HG02678 (cell line): Measurements from ENCODE around the gene IL36A.
A peak's percentile ranks its signal among the peaks of the same experiment; 100 is the strongest.

Experiments
- ATAC-seq: cut with Tn5 transposase; IDR thresholded peaks from one replicate; pipeline ENCODE4 v1.9.1; 2021; ENCODE audit warnings: mild to moderate bottlenecking, moderate library complexity; ENCODE audit not compliant: unreplicated experiment

The IL36A gene, protein sequence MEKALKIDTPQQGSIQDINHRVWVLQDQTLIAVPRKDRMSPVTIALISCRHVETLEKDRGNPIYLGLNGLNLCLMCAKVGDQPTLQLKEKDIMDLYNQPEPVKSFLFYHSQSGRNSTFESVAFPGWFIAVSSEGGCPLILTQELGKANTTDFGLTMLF

DNA sequence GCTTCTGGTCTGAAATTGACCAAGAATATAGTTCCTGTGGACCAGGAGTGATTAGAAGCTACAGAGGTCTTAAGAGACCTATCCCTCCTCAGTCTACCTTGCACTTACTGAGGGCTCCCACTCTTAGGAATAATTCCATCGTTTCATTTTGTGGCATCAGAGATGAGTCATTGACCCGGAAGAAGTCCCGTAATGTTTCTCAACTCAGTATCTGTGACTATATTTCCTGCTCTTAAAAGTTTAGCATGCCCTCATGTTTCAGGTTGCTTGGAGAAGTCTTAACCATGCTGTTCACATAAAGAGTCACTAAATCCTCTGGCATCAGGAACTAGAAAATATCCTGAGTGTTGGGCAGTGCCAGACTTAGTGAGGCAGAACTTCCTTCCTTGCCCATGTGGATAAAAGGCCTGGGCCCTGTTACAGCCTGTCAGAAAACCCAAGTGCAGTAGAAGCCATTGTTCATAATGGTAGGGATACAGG is at the start of gene IL36A:
Gene IL36A, plus strand, starts transcription at position 430 of the 480 bp plus-strand sequence. CDS start 413 bp downstream, outside the sequence.
- no peak for ATAC-seq

DNA sequence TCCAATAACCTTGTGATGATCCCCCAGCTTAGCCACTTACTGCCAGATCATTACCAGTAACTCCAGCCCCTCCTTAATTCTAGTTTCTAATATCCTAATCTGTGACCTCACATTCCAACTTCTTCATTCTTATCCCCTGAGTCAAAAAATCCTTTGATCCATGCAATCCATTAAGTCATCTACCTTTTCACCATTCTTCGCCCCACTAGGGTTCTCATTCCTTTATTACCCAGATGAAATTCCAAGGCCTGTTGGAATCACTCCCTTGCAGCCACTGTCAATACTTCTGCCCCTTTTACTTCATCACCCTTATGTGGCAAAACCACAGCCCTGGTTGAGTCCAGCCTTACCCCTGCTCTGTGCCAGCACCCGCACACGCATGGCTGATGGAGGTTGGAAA is 47.7 kb upstream of the IL36A start:
- no peak for ATAC-seq

DNA sequence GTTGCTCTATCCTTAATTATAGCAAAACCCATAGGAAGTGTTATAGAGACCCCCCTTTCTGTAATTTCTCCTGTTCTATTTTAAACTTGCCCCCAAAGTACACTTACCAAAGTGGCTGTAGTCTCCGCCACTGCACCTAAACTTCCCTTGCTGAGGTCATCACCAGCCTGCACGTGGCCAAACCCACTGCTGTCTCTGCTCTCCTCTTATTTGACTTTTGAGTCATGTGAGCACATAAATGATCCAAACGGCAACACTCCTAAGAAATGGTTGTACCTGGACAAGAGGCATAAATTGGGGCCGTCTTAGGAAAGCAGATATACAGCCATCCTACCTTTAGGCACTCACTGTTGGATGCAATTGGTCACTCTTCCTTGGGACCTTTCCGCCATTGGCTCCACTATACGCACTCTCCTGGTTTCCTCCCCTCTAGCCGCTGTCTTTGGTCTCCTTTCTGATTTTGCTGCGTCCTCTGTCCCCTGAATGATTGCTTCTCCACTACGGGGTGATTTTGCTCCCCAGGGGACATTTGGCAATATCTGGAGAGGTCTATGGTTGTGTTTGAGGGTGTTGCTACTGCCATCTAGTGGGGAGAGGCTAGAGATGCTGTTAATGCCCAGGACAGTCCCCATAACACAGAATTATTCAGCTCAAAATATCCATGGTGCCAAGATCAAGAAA is 46.7 kb upstream of the IL36A start:
- ATAC-seq, result peak; percentile 52

DNA sequence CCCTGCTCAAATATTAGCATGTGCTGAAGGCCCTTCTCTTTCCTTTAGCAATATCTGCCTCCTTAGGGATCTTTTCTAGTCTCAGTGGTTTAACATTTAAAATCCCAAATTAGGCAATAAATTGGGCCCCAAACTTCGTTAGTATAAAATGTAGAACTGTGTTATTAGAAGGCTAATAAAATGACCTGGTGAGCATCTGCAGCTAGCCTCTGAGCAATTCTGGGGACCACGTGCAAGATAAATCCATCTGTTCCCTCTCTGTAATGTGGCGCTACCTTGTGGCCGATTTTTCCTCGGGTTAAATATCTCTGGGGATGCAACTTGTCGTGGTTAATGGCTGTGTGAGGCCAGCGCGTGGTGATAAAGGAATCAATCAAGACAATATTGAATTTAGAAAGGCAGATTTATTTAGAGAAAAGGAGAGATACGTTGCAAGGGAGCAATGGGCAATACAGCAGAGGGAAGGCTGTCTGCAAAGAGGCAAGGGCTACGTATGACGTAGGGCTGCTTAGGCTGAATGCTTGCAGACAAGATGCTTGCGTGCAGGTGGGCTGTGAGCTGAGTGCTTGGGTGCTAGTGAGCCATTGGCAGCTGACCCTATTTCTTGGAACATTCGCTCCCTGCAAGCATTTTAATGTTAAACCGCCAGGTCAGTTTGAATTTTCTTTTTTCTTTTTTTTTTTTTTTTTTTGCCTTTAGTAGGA is 46.0 kb upstream of the IL36A start:
- ATAC-seq, result no peak

DNA sequence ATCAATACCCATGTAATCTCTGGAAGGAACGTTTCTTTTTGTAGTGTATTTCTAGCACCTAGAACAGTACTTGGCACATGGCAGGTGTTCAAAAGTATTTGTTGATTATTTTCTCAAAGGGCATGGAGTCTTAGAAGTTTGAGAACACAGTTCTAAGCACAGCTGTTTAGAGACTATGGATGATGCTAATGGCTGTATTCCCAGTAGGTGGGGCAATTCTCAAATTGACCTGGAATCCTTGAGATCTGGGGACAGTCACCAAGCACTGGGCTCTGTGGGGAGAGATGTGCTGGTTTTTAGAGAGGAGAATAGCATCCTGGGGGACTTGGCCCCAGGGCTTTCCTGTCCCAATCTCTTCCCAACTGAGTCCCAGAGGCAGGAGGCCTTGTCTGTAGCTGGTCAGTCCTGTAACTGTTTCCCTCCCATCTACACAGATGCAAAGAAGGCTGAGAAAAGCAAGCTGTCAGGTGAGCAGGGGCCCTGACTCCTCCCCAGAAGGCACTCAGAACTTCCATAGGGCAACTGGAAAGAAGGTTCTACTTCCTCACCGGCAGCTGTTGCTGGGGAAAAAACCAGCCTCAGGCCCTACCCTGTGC is 44.9 kb upstream of the IL36A start:
- ATAC-seq, result no peak

DNA sequence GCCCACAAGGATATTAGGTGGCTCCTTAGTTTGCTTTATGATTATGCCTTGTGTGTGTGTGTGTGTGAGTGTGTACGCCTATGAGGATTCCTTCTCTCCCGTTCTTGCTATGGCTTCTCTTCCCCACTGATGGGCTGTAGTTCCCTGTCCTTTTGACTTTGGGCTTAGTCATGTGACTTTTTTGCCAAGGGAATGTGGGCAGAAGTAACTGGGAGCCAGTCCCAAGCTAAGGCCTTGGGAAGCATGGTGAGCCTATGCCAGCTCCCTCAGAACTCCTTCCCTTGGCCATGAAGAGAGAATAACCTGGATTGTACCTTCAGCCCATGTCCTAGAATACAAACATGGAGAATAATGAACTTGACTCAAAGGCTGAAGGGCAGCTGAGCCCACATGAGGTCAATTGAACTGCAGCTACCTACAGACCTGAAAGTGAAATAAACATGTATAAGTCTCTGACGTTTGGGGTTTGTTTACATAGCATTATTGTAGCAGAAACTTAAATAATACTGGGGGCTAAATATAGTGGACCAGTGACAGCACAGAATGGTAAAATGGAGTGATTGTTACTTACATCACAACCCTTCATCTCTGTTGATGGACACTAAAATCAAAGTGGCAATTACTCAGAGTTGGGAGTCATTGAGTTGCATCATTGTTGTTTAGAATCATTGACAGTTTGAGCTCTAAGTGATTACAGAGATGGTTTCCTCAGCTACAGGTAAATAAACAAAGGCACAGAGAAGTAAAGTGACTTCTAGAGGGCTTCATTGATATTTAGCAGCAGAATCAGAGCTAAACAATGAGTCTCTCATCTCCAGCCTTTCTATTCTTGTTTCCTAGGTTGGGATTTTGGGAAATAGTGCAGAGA is 42.7 kb upstream of the IL36A start:
- no peak for ATAC-seq

DNA sequence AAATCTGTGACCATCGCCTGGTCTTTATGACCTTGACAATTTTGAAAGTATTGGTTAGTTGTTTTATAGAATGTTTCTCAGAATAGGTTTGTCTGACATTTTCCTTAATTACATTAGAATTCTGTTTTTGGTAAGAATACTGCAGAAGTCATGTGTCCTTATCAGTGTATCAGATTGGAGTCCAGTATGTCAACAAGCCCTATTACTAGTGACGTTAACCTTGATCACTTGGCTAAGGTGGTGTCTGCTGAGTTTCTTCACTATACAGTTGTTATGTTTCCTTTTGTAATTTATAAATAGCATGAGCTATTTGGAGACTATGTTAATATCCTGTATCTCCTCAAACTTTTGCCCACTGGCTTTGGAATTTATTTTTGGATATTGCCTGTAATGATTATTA is 38.2 kb upstream of the IL36A start:
- no peak for ATAC-seq

DNA sequence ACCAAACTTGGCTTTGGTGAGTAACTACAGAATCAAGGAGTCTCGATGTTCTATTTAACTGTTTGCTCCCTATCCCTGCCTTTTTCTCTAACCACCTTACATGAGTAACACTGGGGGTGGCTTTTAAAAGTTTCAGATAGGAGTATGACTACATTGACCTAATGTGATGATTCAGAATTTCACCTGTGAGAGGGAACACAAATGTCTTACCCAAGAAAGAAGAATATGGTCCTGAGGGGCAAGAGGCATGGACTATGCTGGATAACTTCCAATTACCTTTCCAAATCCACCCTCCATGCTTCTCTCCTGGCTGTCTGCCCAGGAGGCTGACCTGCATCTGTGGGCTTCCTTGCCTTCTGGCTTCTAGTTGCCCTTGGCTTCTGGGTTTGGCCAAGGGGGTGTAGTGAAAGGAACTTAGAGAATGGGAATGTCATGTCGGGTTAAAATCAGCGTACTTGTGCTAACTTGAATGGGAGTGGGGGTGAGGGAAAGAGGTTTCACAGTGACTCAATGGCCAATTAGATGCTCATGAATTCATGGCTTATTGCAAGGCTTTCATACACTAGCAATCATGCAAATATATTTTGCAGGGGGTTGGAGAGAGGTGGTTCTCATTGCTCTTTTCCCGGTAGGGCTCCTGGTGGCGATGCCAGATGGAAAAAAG is 32.7 kb upstream of the IL36A start:
- ATAC-seq, result no peak

DNA sequence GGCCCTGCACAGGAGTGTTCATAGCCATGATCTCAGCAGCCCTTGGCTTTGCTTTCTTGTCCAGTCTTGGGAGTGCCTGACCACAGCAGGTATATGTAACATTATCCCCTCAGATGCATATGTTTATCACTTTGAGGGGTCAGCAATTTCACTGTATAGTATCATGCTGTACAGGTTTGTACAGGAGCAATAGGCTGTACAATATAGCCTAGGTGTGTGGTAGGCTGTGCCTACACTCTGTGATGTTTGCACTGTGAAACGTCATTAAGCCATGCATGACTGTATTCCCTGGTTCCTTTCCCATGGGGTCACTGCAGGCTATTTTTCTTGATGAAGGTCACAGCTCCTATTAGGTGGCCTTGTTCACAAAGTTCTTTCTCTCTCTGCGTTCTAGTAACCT is 32.1 kb upstream of the IL36A start:
- ATAC-seq, result no peak

DNA sequence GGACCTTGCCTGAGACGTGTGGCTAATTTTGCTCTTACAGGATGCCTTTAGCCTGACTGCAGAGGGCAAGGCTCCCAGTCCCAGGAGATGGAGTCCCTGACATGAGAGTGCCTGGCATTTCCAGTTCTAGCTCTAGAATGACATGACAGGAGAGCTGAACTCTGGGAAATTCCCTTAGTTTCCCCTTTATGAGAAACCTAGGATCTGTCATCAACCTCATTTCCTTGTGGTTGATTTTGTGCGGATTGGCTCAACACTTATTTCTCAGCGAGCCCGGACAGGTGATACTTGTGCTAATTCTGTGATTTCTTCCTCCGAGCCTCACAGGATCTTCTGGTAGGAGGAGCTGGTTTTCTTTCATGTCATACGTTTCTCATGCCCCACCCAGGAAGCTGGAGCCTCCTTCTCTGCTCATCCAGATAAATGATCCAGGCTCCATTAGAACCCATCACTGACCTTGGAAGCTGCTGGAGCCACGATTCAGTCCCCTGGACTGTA is 27.7 kb upstream of the IL36A start, which contains the start of gene IL36G:
Gene IL36G, plus strand, starts transcription at position 448 of the 498 bp plus-strand sequence. CDS start 633 bp downstream, outside the sequence.
- no peak for ATAC-seq

DNA sequence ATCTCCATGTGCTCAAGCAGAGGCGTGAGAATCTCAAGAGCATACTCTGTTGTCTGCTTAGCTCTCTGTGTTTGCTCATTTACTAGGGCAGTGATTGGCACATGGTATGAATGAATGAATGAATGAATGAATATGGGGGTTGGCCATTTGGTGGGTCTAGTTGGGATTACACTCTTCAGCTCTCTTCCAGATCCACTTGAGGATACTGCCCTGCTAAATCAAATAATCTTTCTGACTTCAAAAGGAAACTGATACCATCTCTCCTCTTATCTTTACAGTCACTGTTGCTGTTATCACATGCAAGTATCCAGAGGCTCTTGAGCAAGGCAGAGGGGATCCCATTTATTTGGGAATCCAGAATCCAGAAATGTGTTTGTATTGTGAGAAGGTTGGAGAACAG is 25.5 kb upstream of the IL36A start:
- no peak for ATAC-seq

DNA sequence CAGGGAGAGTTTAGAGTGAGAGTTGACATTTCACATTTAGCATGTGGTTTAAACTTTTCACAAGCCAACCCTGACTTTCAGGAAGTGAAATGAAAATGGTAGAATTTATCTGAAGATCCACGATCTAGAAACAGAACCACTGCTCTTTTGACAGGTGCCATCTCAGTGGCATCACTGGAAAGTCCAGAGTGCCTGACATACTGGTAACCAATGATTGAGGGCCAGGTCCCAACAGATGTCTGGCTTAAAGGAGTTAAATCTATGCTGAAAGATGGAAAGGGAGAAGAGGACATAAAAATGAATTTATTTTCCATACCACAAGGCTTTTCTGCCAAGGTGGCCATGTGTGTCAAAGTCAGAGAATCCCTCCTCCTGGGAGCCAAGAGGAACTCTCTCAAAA is 24.7 kb upstream of the IL36A start:
- no peak for ATAC-seq

DNA sequence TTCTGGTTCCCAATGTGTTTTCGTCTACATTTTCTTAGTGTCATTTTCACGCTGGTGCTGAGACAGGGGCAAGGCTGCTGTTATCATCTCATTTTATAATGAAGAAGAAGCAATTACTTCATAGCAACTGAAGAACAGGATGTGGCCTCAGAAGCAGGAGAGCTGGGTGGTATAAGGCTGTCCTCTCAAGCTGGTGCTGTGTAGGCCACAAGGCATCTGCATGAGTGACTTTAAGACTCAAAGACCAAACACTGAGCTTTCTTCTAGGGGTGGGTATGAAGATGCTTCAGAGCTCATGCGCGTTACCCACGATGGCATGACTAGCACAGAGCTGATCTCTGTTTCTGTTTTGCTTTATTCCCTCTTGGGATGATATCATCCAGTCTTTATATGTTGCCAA is 20.2 kb upstream of the IL36A start:
- ATAC-seq, result no peak

DNA sequence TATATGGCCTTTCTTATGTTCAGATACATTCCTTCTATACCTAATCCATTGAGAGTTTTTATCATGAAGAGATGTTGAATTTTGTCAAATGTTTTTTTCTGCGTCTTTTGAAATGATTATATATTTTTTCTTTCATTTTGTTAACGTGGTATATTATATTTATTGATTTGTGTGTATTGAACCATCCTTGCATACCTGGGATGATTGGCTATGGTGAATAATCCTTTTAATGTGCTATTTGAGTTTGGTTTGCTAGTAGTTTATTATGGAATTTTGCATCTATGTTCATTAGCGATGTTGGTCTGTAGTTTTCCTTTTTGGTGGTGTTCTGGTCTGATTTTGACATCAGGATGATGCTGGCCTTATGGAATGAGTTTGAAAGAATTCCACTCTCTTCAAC is 15.6 kb upstream of the IL36A start:
- no peak for ATAC-seq

DNA sequence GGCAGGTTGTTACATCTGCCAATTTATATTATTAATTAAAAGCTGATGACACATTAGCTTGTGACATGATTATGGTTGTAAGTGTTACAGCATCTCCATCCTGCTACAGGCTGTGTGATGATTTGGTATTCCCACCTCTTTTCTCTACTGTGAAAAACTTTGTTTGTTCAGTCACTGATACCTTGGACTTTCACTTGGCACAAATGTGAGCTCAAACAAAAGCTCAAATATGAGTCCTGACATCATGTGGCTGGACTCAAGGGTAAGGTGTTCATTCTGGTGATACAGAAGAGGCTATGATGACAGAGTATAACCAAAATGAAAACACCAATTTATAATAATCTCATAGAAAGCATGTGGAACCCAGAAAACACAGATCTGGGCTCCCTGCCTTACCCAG is 11.4 kb upstream of the IL36A start:
- no peak for ATAC-seq

DNA sequence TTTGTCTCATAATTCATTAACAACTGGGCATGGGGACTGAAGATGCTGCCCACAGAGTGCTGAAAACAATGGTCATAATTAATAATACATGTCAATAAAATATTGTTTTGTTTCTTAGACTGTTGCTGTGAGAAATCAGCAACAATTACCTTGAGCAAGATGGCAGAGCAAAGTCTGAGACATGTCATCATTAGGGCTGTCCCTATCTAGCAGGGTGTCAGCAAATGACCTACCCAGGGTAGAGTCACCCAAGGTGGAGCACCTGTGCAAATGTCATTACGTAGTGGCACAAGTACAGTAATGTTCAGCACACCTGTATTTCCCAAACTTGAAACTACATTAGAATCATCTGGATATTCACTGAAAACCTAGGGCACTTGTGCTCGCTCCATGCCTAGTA is 10.6 kb upstream of the IL36A start:
- no peak for ATAC-seq

DNA sequence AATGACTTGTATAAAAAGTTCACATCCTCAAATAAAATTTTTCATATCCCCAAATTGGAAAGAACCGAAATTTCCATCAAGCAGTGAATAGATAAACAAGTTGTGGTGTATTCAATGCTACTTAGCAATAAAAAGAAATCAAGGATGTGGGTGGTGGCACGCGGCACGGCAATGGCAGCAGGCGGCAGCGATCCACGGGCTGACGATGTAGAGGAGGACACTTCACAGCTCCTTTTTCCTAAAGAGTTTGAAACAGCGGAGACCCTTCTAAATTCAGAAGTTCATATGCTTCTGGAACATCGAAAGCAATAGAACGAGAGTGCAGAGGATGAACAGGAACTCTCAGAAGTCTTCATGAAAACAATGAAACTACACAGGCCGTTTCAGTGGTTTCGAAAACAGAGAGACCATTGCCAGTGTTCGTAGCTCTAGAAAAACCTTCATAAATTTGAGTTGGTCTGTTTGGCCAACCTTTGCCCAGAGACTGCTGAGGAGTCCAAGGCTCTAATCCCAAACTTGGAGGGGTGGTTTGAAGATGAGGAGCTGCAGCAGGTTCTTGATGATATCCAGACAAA is 9.8 kb upstream of the IL36A start:
- ATAC-seq, result no peak

DNA sequence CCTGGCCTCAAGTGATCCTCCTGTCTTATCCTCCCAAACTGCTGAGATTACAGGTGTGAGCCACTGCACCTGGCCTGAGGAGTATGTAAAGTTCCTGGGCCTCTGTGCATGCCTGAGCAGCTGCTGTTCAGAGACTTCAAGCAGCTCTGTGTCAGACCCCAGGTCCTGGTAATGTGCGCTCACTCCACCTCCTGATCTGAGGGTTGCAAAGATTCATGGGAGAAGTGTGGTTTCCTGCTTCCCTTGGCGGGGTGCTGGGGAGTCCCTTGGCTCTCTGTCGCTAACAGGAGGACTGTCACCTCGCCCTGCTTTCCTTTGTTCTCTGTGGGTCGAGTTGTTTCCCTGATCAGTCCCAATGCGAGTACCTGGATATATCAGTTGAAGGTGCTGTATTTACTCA is 8.6 kb upstream of the IL36A start:
- ATAC-seq, result no peak

DNA sequence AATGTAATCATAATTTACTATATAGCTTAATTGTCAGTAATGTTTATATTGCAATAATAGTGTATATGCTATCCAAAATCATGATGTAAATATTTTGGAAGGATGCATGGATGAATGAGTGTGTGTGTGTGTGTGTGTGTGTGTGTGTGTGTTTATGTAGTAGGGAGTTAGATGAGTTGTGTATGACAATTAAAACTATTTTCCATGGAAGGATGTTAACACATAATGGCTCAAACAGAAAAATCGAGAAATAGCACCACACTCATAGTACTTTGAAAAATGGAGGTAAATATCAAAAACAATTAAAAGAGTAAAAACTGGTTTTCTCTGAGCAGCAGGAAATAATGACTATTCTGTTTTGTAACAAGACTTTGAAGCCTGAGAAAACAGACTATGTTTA is 8.1 kb upstream of the IL36A start:
- ATAC-seq, result no peak

DNA sequence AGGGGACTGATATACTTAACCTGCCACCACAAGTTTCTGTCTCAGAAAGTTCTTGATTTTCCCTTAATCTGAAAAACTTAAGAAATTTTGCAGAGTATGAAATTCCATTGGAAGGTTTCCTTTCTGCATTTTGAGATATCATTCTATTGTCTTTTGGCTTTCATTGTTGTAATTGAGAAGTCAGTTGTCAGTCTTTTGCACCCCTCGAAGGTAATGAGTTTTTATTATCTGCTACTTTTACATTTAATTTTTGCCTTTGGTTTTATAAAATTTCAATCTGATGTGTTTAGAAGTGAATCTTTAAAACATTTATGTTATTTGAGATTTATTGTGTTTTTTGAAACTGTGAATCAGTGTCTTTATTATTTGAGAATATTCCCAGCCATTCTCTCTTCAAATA is 4.8 kb upstream of the IL36A start:
- no peak for ATAC-seq
